ENCODE data around the gene SLC2A9.

DNA sequence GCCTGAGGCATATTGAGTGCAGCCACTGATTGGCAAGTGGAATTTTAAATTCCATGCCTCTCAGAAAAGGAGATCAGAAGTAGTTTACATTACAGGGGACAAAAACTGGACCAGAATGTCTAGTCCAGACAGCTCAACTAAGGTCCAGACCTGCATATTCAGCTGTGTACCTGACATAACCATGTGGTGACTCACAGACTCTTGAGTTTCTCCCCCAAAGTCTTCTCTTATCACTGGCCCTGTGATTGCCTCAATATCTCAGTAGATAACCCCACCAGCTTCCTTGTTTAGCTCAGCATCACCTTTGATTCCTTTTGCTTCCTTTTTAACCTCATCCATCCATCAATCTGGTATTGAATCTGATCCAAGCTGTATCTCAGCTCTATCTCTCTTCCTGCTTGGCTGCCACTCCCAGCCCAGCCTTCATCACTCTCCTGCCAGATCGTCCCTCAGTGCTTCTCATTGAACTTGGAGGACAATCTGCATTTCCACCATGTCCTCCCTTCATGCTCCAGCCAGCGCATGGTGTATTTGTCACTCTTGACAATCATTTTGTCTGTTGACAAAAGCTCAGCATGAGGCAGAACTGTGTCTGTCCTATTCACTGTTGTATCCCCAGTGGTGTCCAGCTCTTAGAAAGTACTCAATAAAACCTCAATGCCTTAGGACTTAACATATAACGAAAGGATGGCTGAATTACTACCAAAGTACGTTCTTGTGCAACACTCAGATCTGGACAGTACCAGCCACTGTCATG lies 27.8 kb upstream of the SLC2A9 start:
- TF ChIP-seq, protein P1, sequence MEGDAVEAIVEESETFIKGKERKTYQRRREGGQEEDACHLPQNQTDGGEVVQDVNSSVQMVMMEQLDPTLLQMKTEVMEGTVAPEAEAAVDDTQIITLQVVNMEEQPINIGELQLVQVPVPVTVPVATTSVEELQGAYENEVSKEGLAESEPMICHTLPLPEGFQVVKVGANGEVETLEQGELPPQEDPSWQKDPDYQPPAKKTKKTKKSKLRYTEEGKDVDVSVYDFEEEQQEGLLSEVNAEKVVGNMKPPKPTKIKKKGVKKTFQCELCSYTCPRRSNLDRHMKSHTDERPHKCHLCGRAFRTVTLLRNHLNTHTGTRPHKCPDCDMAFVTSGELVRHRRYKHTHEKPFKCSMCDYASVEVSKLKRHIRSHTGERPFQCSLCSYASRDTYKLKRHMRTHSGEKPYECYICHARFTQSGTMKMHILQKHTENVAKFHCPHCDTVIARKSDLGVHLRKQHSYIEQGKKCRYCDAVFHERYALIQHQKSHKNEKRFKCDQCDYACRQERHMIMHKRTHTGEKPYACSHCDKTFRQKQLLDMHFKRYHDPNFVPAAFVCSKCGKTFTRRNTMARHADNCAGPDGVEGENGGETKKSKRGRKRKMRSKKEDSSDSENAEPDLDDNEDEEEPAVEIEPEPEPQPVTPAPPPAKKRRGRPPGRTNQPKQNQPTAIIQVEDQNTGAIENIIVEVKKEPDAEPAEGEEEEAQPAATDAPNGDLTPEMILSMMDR (IDR thresholded peaks at IDR 0.05; ENCODE audit: insufficient read depth, low read depth, low read length): no peak
- no peak for TF ChIP-seq EZH2 (IDR thresholded peaks at IDR 0.05; ENCODE audit: insufficient read depth, low read length)

Data from astrocyte (in vitro differentiated cells and primary cell).